Hematopoietic multipotent progenitor cell (in vitro differentiated cells): ENCODE measurements around the gene ATP5PD. TPM values are rescaled to one million over a fixed set of nuclear protein-coding genes. Genes with fewer than 3 reads are reported as not detected.
A peak's percentile ranks its signal among the peaks of the same experiment; 100 is the strongest.

Source experiments
- DNase-seq, 3 donors: peaks; one replicate each; pipeline ENCODE4 v3.0.0-alpha.2; 2011 to 2015; ENCODE audit warnings: low read depth in 2 of 3, low spot score in 2 of 3
- total RNA-seq: library from RNA; depleted of rRNA; stranded (reverse); fragments of >200 nt; gene quantifications from one replicate; pipeline ENCODE4 v1.2.3, GENCODE V29; 2012

ATP5PD gene
- 73.5 TPM for total RNA-seq

DNA sequence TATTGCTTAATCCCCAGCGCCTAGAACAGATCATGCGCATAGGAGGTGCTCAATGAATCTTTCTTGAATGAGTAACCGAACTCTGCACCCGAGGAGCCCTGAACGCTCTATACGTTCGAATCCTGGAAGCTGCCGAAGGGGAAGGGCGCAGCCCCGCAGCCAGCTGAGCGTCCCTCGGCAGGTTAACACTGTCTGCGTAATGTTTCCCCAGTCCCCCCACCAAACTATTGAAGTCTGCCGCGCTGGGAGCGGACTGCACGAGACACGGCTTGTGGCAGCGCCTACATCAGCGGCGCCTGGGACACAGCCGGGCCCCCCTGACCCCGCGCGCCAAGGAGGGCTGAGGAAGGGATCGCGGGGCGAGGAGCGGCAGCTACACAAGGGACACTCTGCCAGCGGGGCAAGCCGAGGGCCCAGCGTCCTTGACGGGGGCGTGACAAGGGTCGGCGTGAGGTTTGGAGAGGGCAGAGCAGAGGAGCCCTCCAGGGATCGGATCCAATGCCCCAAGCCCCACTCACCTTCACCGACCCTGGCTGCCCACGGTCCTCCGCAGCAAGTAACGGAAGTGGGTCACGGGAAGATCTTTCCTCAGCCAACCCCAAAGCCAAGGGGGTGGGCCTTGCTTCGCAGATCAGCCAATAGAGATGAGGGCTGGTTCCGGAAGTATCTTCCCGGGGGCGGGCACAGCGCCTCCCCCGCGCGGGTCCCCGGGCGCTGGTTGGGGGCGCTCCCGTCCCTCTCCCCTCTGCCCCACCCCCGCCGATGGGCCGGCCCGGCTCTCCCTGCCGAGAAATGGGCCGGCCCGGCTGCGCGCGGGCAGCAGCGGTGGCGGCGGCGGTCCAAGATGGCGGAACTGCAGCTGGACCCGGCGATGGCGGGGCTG is at the start of gene ATP5PD, which contains the start of gene KCTD2:
ATP5PD (minus strand) TSS at position 563 of the 883 bp plus-strand sequence. CDS start 4,319 bp downstream, outside the sequence.
KCTD2 (plus strand) TSS at position 819 of the 883 bp plus-strand sequence; CDS start at position 845, 26 bp downstream.
- peak; percentile 75 to 98 (median 97) for DNase-seq

DNA sequence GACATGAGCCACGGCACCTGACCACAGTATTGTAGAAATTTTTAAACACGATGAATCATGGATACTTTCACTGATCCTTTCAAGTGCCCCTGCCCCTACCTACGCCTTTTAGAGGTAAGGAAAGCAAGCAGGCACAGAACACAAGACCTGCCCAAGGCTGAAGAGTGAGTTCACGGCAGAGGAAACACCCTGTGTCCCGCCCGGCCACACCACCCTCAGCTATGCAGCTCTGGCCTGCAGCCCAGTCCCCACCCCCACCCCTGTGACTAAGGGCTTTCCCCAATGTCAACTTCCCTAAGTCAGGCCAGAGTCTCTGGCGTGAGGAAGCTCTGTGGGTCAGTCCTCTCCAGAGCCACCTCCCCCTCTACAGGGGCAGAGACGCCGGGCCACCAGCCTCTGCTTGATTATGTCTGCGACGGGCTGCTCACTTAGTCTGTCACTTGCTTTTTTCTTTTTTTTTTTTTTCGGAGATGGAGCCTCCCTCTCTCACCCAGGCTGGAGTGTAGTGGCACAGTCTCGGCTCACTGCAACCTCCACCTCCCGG is 49.4 kb upstream of the ATP5PD start:
- peak in 2 of 3 donors; percentile 88 to 94 for DNase-seq

GRCh38 chr17:75094871-75095399 is 48.2 kb upstream of the ATP5PD start:
- no peak for DNase-seq

GRCh38 chr17:75093548-75094158 is 46.9 kb upstream of the ATP5PD start:
- no peak for DNase-seq

DNA sequence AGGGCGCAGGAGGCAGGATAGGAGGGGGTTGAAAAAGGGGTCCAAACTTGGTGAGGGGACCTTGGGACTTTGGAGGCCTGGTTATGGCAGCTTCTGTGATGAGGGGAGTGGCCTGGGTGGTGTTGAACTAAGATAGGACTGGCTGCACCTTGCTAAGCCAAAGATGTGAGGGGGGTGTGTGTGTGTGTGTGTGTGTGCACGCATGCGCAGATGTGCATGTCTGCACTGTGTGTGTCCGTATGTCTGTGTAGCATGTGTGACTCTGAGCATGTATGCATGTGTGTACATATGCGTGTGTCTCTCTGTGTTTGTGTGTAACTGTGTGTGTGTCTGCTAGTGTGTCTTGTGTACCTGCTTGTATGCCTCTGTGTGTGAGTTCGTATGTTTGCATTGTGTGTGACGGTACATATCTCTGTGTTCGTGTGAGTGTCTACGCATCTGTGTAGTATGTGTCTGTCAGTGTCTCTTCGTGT is 45.1 kb upstream of the ATP5PD start:
- DNase-seq, result no peak

GRCh38 chr17:75090871-75091854 is 44.4 kb upstream of the ATP5PD start:
- DNase-seq, result no peak

- no peak for DNase-seq
Observed at GRCh38 chr17:75088465-75089417, 42.0 kb upstream of the ATP5PD start.

DNA sequence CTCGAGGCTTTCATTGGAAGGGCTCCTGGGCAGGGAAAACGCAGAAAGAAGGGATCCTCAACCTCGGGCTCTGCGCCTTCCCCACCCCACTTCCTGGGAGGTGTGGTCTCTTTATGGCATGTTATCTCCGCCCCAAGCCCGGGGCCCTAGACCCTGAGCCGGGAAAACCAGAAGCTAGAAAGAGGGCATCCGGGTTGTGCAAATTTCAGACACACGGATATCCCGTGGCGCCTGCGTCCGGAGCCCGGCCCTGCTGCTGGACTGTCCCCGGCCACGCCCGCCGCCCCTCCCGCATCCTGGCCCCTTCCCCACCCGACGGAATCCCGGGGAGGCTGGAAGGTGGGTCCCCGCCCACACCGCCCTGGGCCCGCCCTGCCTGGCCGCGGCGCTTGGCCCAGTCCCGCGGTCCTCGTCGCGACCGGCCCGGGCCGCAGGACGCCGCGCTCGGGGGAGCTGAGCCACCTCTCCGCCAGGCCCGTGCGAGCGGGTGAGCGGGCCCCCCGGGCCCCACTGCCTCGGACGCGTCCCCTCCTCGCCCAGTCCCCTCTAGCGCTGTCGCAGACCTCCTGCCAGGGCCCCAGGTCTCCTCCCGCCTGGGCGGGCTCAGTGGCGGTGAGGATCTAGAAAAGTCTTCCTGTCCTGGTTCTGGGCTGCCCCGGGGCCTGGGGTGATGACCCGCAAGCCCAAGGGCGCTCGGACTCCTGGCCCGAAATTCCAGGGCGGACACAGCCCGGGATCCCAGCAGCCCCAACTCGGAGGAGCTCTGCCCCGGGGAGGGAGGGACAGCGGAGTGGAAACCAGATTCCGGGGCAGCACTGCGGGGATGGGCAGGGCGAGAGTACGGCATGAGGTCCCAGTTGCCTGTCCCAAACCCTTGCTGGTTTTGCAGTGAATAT is 41.0 kb upstream of the ATP5PD start, which contains the start of gene SLC16A5:
SLC16A5 (plus strand) TSS at position 397 of the 896 bp plus-strand sequence. CDS start 5,683 bp downstream, outside the sequence.
- DNase-seq, result peak in 1 of 3 donors; percentile 46

- no peak for DNase-seq
Observed at GRCh38 chr17:75087182-75087557, 40.4 kb upstream of the ATP5PD start.

DNA sequence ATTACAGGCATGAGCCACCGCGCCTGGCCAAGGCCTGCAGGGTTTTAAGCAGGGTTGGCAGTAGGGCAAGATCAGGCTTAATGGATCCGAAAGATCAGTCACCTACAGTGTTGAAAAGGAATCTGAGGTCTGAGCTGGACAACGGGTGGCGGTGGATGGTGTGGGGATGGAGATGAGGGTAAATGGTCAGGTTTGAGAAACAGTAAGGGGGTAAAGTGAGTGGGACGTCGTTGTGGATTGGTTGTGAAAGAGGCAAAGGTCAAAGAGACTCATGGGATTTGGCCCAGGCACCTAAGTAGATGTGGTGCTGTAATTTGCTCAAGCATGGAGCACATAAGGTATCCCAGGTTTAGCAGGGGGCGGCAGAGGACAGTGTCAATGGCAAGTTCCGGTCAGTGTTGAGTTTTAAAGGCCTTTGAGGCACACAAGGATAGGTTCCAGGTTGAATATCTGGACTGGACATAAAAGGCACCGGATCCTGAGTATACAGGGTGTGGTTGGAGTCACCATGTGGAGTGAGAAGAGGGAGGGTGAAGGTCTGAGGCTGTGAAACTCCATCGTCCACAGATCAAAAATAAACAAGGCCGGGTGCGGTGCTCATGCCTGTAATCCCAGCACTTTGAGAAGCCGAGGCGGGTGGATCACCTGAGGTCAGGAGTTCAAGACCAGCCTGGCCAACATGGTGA is 39.9 kb upstream of the ATP5PD start:
- DNase-seq, result no peak

GRCh38 chr17:75084039-75084660 is 37.4 kb upstream of the ATP5PD start:
- DNase-seq, result no peak

DNA sequence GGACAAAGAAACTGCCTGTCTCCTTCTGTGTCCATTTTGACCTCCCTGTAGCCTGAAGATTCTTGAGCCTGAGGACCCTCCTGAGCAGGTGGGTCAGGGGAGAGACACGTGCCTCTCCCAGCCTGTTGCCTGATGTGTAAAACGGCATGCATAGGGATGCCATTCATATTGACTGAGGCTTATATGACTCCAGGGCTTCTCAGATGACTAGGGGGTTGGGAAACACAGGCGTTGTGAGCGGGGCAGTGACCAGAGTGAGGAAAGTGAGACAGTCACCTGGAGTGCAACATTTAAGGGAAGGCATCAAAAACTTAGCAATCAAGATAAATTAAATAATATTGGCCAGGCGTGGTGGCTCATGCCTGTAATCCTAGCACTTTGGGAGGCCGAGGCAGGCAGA is 35.9 kb upstream of the ATP5PD start:
- no peak for DNase-seq

GRCh38 chr17:75081611-75082540 is 35.1 kb upstream of the ATP5PD start:
- no peak for DNase-seq

DNA sequence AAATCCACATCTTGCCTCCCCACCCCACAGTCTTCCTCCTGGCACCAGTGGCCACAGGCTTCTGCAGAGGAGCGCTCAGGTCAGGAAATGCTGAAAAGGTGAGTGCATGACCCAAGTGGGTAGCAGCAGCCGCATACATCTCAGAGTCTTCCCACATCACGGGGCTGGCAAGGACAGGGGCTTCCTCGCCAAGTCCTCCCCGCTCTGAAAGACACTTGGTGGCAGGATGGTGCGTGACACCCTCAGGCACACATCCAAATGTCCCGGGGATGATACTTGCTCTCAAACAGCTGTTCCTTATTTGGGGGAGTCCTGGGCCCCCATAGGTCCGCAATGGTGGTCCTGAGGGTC is 32.2 kb upstream of the ATP5PD start:
- no peak for DNase-seq

DNA sequence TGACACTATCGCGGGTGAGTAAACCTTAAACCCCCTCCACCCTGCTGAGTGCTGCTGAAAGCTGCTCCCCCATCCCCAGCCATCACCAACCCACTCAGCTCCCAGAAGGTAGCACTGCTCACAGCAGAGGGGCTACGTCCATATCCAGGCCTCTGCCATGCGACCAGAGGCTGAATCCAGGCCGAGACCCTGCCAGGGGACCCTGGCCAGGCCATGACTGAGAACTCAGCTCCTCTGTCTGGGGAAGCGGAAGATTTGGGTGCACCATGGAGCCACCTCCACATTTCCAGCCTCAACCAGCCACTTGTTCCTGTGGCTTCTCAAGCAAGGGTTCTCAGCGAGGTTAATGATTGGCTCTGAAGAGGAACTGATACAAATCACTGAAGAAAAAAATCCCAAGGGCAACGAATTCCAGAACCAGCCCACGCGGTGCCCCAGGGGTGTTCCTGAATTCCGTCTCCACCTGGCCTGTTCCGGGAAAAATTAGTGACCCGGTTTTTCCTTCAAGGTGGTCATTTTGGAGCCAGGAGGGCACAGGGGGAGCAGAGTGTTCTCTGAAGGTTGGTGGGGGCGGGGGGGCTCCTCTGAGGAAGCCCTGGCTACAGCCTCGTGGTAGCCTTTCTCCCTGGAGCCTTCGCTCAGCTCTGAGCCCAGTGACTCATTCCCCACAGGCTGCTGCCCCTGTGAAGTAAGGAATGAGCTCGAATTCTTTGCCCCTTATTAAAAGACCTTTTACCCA is 31.7 kb upstream of the ATP5PD start:
- no peak for DNase-seq
